NCI-H187 (cell line): ENCODE data around the gene MYORG.

ENCODE experiments used
- DNase-seq, 2 experiments: peaks; one replicate each; lab custom pipeline; 2025; lab: John Stamatoyannopoulos, UW

Gene MYORG

DNA sequence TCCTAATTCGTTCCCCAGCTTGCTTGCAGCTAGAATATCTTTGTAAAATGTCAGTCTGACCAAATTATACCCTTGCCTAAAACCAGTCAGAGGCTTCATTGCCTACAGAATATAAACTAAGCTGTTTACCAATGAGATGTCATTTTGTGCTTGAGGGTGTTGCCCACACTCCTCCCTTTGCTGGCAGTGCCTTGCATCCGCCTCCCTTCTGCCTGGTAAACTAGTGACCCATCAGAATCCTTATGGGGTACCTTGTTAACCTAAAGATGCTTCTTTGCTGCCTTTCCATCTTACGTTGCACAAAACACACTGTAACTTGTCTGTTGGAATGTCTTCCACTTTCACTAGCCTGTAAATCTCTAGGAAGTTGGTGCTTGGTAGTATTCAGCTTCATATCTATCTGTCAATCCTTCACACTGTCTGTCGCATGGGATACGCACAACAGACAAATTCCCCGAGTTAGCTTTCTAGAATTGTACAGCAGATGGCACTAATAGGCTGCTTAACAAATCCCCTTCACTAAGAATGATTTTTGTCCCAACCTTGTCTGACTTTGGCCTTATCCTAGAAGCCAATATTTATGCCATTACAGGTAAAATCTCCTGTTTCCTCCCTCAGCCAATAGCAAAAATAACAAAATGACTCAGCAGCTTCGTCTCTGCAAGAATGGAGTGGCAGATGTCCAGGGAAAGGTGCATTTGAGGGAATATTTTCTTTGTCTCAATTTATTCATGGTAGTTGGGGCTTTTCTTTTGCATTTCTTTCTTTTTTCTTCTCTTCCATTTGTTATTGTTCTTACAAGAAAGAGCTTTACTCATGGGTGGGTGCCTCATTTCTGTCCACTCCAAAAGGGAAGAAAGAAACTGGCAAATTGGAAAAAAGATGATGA, 44.4 kb downstream of the MYORG start:
- no peak for DNase-seq

DNA sequence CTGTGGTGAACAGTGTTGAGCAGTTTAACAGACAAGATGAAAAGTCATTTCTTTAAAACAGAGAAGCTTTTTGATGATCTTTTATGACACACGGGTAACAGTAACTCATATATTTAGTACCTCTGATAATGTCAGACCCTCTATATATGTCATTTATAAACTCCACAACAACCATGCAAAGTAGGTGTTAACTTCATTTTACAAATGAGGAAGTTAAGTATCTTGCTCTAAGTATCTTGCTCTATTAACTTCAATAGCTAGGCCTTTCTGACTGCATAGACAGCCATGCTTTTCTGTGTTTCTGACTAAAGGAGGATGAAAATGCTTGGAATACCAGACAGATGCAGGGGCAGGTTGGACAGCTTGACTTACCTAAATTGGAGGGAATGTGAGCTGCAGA, 45.5 kb downstream of the MYORG start:
- no peak for DNase-seq

DNA sequence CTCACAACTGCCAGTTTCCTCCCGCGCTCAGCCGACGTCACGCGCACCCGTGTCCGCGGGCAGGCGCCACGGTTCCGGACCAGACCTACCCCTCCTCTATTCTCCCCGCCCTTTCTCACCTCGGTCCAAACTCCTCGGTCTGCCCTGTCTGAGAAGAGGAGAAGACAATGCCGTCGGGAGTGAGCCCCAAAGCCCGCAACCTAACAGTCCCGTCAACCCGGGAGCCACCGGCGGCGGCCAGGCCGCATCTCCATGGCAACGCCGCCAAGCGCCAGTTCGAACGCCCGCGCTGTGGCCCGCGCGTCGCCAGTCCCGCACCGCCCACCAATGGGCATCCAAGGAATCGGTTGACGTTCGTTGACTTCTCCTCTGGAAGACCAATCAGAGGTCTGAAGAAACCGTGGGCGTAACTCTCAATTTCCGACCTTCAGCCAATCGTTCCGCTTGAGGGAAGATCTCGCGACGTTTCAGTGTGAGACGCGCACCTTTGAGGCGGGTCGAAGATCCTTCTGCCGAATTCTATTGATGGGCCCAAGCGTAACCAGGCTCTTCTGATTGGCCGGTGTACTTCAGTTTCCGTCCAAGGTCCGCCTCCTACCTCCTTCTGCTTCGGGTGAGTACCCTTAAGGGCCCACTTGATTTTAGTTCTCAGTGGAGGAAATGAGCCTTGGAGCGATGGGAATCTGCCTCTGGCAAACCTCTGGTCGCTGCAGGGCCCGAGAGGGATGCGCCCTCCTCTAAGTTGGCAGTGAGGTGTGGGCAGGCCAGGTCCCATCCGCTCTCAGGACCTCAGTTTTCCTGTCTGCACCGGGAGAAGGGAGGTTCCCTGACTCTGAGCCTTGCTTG, 47.5 kb downstream of the MYORG start, which contains the start of the genes KIF24 and NUDT2:
TSS of gene KIF24 (minus strand) at position 282 of the 846 bp plus-strand sequence. CDS start 17,922 bp downstream, outside the sequence.
TSS of gene NUDT2 (plus strand) at position 583 of the 846 bp plus-strand sequence. CDS start 9,471 bp downstream, outside the sequence.
- peak; percentile 80 to 88 for DNase-seq

DNA sequence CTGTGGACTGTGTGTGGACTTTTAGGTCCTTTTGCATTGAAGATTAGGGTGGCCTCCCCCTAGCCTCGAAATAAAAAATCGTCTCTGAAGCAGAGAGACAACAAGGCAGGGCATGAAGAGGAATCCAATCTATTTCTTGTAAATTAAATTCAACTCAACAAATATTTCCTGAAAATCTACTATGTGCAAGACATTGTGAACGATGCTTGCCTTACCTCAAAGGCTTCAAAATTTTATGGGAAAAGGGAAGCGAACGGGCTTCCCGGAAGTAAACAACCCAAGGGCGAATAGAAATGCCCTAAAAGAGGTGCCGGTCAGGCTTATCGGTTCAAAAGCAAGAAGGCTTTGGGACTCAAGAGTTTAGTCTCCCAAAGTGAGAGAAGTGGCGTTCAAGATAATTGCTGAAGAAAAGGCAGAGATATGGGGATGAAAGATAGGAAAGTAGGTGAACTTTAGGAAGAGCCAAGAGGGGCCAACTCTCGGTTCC, 48.2 kb downstream of the MYORG start:
- DNase-seq, result peak in 1 of 2 experiments; percentile 22

DNA sequence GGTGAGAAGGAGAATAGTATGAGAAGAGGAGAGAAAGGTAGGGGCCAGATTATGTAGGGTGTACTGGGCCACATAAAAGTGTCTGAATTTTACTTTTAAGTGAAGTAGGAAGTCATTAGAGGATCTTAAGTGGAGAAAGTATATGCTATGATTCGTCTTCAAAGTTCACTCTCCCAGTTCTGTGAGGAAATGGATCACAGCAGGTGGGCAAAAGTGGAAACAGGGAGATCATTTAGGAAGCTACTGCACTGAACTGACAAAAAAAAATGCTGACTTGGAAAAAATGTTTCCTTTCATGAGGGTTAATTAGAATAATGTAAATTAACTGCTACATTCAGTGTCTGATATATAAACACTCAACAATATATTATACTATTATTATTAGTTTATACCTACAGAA, 50.0 kb downstream of the MYORG start:
- no peak for DNase-seq

DNA sequence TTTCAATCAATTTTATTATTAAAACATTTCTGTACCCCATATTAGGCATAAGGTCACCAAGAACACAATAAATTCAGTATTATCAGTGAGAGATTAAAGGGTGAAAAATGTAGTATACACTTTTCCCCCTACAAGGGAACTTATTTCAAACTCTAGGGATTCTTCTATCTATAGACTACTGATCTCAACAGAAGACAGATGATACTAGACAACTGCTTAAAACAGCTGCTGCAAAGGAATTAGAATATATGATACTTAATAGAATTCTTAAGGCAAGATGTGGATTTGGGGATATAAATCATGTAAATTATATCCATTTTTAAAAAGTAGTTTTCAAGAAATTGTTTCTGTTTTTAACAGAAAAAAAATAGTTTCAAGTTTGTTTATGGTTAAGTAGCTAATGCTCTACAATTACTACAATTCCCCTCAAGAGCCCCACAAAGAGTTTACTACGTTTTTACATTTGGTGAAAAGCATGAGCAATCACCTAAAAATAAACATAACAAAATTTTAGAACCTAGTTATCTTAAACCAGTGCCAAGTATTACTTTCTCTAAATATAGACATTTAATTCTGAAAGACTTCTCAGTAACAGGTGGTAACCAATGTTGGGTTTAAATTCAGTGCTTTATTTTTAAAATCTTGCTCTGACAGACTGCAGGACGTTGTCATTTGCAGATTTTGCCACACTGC, 53.7 kb downstream of the MYORG start:
- no peak for DNase-seq

DNA sequence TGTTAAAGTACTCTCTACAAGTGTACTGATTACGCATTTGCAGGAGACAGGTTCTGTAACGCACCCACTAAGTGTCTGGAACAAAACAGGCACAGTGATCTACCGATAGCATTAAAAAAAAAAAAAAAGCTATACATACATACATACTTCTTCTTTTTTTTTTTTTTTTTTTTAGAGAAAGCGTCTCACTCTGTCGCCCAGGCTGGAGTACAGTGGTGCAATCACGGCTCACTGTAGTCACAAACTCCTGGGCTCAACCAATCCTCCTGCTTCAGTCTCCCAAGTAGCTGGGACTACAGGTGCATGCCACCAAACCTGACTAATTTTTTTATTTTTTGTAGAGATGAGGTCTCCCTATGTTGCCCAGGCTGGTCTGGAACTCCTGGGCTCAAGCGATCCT, 55.2 kb downstream of the MYORG start:
- no peak for DNase-seq

DNA sequence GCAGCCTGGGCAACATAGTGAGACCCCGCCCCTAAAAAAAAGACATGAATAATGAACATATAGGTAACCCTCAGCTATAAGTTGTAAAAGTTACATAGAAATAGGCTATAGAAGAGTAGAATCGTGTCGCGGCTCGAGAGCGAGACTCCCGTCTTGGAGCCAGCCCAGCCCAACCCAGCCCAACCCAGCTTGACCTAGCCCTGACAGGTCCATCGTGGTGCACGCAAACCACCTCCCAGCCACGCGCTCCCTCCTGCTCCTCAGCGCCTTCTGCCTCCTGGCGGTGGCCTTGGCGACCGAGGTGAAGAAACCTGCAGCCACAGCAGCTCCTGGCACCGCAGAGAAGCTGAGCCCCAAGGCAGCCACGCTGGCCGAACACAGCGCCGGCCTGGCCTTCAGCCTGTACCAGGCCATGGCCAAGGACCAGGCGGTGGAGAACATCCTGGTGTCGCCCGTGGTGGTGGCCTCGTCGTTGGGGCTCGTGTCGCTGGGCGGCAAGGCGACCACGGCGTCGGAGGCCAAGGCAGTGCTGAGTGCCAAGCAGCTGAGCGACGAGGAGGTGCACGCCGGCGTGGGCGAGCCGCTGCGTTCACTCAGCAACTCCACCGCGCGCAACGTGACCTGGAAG, 58.4 kb downstream of the MYORG start:
- no peak for DNase-seq

DNA sequence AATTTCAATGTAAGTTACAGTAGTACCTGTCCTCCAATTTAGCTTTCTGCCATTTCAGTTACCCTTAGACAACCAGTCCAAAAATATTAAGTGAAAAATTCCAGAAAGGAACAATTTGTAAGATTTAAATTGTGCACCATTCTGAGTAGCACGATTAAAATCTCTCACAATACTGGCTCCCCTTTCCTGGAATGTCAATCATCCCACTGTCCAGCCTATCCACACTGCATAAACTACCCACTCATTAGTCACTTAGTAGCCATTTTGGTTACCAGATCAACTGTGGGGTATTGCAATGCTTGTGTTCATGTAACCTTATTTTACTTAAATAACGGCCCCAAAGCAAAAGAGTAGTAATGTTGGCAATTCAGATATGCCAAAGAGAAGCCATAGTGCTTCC, 59.3 kb downstream of the MYORG start:
- no peak for DNase-seq
